Measurements from ENCODE around the gene PID1. TPM values are rescaled to one million over a fixed set of nuclear protein-coding genes. Genes with fewer than 3 reads are reported as not detected.

The PID1 gene
- total RNA-seq, 1 donor from 2014 or later = 0.95 TPM

- peaks cover 6% of the 10 kb centered on the region for H3K9me3 Mint-ChIP-seq (ENCODE audit: low read depth)
- H3K36me3 Mint-ChIP-seq (ENCODE audit: low read depth) = no peaks in the 10 kb centered on the region
- no peak for DNase-seq (ENCODE audit: low spot score)
- TF ChIP-seq CTCF (IDR thresholded peaks at IDR 0.05) = no peak
- no peaks in the 10 kb centered on the region for H3K4me1 Mint-ChIP-seq (ENCODE audit: low read depth)
- peaks cover 7% of the 10 kb centered on the region for H3K27me3 Mint-ChIP-seq (ENCODE audit: low read depth)
- no peak overlapping the region for H3K4me3 Mint-ChIP-seq (ENCODE audit: unreplicated experiment)
- no peak overlapping the region for H3K27ac Mint-ChIP-seq (ENCODE audit: unreplicated experiment)
These were observed 16.9 kb downstream of the PID1 start for GRCh38 chr2:229254206-229254605.

GRCh38 chr2:229252996-229253395 is 18.1 kb downstream of the PID1 start:
- TF ChIP-seq CTCF (IDR thresholded peaks at IDR 0.05) = no peak
- Mint-ChIP-seq H3K9me3 (ENCODE audit: low read depth) (peaks cover 6% of the 10 kb centered on the region), H3K4me1 (ENCODE audit: low read depth) (no peaks in the 10 kb centered on the region), H3K4me3 (ENCODE audit: unreplicated experiment) (no peak overlapping the region), H3K36me3 (ENCODE audit: low read depth) (no peaks in the 10 kb centered on the region), H3K27me3 (ENCODE audit: low read depth) (peaks cover 7% of the 10 kb centered on the region), H3K27ac (ENCODE audit: unreplicated experiment) (no peak overlapping the region)
- no peak for DNase-seq (ENCODE audit: low spot score)

- Mint-ChIP-seq H3K9me3 (ENCODE audit: low read depth) (peaks cover 6% of the 10 kb centered on the region), H3K27ac (ENCODE audit: unreplicated experiment) (no peak overlapping the region), H3K27me3 (ENCODE audit: low read depth) (peaks cover 7% of the 10 kb centered on the region)
These were observed 18.8 kb downstream of the PID1 start for GRCh38 chr2:229252280-229252679.

GRCh38 chr2:229249536-229249935 is 21.6 kb downstream of the PID1 start:
- Mint-ChIP-seq H3K27ac (ENCODE audit: unreplicated experiment) (no peak overlapping the region), H3K36me3 (ENCODE audit: low read depth) (no peaks in the 10 kb centered on the region), H3K4me3 (ENCODE audit: unreplicated experiment) (no peak overlapping the region), H3K9me3 (ENCODE audit: low read depth) (peaks cover 6% of the 10 kb centered on the region), H3K27me3 (ENCODE audit: low read depth) (peaks cover 7% of the 10 kb centered on the region), H3K4me1 (ENCODE audit: low read depth) (no peaks in the 10 kb centered on the region)
- TF ChIP-seq CTCF (IDR thresholded peaks at IDR 0.05) = no peak
- DNase-seq (ENCODE audit: low spot score) = no peak

More at GRCh38 chr2:229252280-229252679, 18.8 kb downstream of the PID1 start:
- no peaks in the 10 kb centered on the region for H3K36me3 Mint-ChIP-seq (ENCODE audit: low read depth)
- H3K4me1 Mint-ChIP-seq (ENCODE audit: low read depth) = no peaks in the 10 kb centered on the region
- DNase-seq (ENCODE audit: low spot score) = no peak
- H3K4me3 Mint-ChIP-seq (ENCODE audit: unreplicated experiment) = no peak overlapping the region
- TF ChIP-seq CTCF (IDR thresholded peaks at IDR 0.05) = no peak

- Mint-ChIP-seq H3K4me3 (ENCODE audit: unreplicated experiment) (no peak overlapping the region), H3K27ac (ENCODE audit: unreplicated experiment) (no peak overlapping the region), H3K36me3 (ENCODE audit: low read depth) (no peaks in the 10 kb centered on the region), H3K9me3 (ENCODE audit: low read depth) (peaks cover 13% of the 10 kb centered on the region), H3K27me3 (ENCODE audit: low read depth) (peaks cover 4% of the 10 kb centered on the region), H3K4me1 (ENCODE audit: low read depth) (no peaks in the 10 kb centered on the region)
- no peak for TF ChIP-seq CTCF (IDR thresholded peaks at IDR 0.05)
- no peak for DNase-seq (ENCODE audit: low spot score)
These were observed 24.8 kb downstream of the PID1 start for GRCh38 chr2:229246334-229246733.
